Measurements from ENCODE around the gene KTN1. TPM values are rescaled to one million over a fixed set of nuclear protein-coding genes. Genes with fewer than 3 reads are reported as not detected.

Gene KTN1
- total RNA-seq, 1 donor, result 210 TPM

GRCh38 chr14:55536204-55536708 lies 43.8 kb upstream of the KTN1 start:
- TF ChIP-seq CTCF (IDR thresholded peaks at IDR 0.05; ENCODE audit: insufficient read depth, low read length), result no peak
- DNase-seq (ENCODE audit: low read depth), result no peak
- H3K4me3 ChIP-seq (ENCODE audit: low read depth, low read length), result no peak overlapping the region

- H3K4me3 ChIP-seq (ENCODE audit: low read depth, low read length), result no peak overlapping the region
- no peak for DNase-seq (ENCODE audit: low read depth)
- TF ChIP-seq CTCF (IDR thresholded peaks at IDR 0.05; ENCODE audit: insufficient read depth, low read length), result no peak
Measured at GRCh38 chr14:55537782-55538181, 42.2 kb upstream of the KTN1 start.

- no peak overlapping the region for H3K4me3 ChIP-seq (ENCODE audit: low read depth, low read length)
- no peak for DNase-seq (ENCODE audit: low read depth)
- no peak for TF ChIP-seq CTCF (IDR thresholded peaks at IDR 0.05; ENCODE audit: insufficient read depth, low read length)
Measured at GRCh38 chr14:55539975-55540374, 40.0 kb upstream of the KTN1 start.

- H3K4me3 ChIP-seq (ENCODE audit: low read depth, low read length), result no peak overlapping the region
- peak; percentile 9 for DNase-seq (ENCODE audit: low read depth)
- TF ChIP-seq CTCF (IDR thresholded peaks at IDR 0.05; ENCODE audit: insufficient read depth, low read length), result no peak
Measured at GRCh38 chr14:55540847-55541773, 38.9 kb upstream of the KTN1 start.

- no peak for DNase-seq (ENCODE audit: low read depth)
- H3K4me3 ChIP-seq (ENCODE audit: low read depth, low read length), result no peak overlapping the region
- TF ChIP-seq CTCF (IDR thresholded peaks at IDR 0.05; ENCODE audit: insufficient read depth, low read length), result no peak
Measured at GRCh38 chr14:55545779-55546178, 34.2 kb upstream of the KTN1 start.

- no peak for DNase-seq (ENCODE audit: low read depth)
- no peak overlapping the region for H3K4me3 ChIP-seq (ENCODE audit: low read depth, low read length)
- no peak for TF ChIP-seq CTCF (IDR thresholded peaks at IDR 0.05; ENCODE audit: insufficient read depth, low read length)
Measured at GRCh38 chr14:55546212-55546874, 33.7 kb upstream of the KTN1 start.

All from fibroblast of the aortic adventitia (primary cell).